ENCODE measurements around the gene FHAD1.

GRCh38 chr1:15425958-15426357 is 178.9 kb downstream of the FHAD1 start:
- TF ChIP-seq MAX (IDR thresholded peaks at IDR 0.05; ENCODE audit: low read depth, low read length), result no peak
- TF ChIP-seq CTCF (IDR thresholded peaks at IDR 0.05; ENCODE audit: low read depth, low read length), result no peak
- TF ChIP-seq POLR2A (IDR thresholded peaks at IDR 0.05; ENCODE audit: extremely low read depth, insufficient read length), result no peak
